CD4-positive, alpha-beta T cell treated with Interleukin-2 at 100 ng/mL for 4 hours (primary cell): Measurements from ENCODE around the gene FAM229A.
"Not testable (repeated sequence)": the region's sequence is repeated elsewhere in the genome, so short reads cannot be mapped to it uniquely, and the experiment has no call there.

ENCODE experiments used
- DNase-seq: peaks from one replicate; pipeline ENCODE4 v3.0.0-alpha.2; 2020; ENCODE audit warnings: low spot score

FAM229A gene

DNA sequence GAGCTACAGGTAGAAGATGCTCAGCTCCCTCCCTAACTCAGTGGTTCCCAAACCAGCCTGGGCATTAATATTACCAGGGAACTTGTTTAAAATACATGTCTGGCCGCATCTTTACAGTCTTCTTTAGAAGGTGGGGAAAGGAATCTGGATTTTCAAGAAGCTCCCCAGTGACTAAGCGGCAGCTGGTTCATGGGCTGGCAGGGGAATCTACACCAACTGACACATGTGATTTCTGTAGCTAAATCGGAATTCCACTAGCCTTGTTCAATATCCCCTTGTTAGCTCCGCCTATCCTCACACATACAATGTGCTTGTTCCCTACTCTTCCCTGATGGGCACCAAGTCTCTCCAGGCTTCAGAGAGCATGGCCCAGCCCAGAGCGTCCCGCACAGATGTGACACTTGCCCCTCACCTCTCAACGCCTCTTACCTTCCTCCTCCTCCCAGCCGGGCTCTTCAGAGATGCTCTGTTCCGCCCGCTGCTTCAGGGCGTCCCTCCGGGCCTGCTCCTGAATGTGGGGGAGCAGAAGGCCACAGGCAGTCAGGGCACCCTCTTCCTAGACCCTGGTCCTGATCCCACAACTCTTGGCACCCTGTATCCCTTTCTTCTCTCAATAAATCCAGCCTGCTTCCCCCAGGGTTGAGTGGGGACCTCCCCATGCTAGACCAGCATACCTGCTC, 15.4 kb upstream of the FAM229A start:
- no peak for DNase-seq

DNA sequence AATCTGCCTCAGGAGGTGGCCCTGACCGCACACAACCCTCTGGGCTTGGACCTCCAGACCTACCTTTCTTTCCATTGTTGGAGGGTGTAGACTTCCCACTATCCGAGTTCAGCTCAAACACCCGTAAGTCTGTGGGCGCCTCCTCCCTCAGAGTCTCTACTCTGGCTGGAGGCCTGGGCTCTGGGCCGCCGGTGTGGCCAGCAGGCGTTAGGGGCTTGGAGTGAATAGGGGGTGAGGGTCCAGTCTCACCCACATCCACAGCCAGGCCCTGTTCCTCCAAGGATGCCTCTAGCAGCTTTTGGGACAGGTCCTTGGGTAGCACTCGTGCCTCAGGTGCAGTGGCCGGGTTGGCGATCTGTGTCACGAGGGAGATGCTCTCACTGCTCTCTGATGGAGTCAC, 13.9 kb upstream of the FAM229A start:
- DNase-seq, result no peak

DNA sequence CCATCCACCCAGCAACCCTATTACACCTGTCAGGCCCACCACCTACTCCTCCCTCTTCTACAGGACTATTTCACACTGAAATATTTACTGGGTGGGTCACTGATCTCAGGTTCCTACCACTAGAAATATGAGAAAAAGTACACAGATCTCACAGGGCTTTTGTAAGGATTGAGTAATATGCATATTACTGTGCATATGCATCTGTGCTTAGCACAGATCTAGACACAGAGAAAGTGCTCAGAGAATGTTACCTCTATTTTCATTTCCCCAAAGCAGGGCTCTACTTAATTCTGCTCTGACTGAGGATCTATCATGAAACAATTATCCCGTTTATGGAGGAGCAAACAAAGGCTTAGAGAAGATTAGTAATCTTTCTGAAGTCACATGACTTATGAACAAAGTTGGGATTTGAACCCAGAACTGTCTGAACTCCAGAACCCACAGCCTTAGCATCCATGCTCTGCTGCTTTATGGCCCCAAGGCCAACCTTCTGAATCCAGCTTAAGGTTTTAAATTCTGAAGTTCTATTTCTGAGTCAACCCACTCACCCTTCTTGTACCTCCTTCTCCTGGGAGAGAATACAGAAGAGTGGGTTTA, 11.8 kb upstream of the FAM229A start:
- DNase-seq, result no peak

DNA sequence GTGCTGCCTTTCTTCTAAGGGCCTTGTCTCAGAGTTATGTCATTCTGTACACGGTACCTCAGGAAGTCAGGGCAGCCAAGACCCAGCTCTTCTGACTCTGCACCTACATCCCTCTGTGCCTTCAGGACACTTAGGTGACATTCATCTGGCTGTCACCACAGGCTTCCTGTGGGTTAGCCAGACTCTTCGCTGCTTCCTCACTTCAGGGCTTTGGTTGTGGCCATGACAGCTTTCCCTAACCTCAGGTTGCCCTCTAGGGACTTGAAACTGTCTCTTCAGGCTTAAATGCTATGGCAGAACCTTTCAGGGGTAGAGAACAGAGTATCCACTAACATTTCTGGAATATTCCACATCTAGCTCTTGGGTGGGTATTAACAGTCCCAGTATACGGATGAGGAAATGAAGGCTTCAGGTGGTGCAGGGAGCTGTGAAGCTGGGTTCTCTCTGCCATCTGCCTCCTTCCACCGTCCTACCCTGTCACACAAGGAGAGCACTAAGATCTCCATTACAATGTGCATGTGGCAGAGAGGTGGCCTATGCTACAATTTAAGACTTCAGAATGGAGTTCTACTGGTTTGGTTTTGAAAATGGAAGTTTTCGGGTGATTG, 10.0 kb upstream of the FAM229A start:
- DNase-seq, result peak; percentile 77

DNA sequence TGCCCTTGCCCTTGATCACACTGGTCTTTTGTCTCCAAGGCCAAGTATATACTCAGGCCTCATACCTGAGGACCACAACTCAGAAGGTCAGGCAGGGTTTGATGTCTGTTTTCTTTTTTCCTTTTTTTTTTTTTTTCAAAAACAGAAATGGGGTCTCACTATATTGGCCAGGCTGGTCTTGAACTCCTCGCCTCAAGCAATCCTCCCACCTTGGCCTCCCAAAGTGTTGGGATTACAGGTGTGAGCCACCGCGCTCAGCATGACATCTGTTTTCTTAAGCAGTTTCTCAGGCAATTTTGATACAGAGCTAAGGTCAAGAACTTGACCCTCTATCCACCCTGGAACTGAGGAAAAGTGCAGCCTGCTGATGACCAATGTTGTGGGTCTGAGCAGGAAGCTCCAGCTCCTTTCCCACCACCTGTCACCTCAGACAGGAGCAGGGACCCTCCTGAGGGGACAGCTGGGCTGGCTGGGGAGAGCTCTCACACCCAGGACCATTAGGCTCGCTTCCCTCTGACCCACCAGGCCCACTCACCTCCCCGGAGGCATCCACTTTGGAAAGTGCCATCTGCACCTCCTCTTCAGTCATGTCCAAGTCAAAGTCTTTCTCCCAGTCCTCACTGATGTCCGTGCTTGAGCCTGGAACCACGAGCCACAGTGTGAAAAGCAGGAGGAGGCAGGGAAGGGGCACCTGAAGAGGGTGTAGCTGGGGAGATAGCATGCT, 5.8 kb upstream of the FAM229A start:
- DNase-seq, result no peak

DNA sequence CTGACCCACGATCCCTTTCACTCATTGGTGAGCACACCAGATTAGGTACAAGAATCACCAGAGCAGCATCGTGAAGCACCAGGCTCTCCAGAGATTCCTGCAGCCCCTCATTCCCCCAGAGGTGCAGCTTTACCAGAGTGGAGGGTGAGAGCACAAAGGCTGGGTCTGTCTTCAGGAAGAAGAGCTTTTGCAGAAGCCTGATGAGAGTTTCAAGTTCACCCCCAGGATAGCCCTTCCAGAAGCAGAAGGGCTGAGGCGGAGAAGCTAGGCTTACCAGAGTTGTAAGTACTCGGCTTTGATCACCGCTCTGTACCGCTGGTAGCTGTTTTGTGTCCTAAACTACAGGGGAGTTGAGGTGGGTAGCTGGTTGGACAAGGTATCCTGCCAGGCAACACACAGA, 3.2 kb upstream of the FAM229A start:
- DNase-seq, result no peak

DNA sequence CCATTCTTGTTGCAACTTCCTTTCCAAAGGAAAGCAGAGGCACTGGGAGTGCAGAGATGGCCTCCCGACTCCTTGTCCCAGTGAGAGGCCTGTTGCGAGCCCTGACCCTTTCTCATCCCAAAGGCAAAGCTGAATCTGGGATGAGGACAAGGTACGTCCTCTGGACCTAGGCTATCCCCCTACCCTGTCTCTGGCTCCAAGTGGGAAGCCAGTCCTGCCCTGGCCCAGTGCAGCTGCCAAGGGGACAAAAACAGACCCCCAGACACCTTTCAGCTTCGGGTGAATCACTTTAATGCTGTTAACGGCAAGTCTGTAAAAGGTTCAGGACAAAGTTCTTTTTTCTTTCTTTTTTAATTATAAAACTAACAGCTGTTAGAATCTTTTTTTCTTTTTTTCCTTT, 2.6 kb upstream of the FAM229A start:
- DNase-seq, result no peak

DNA sequence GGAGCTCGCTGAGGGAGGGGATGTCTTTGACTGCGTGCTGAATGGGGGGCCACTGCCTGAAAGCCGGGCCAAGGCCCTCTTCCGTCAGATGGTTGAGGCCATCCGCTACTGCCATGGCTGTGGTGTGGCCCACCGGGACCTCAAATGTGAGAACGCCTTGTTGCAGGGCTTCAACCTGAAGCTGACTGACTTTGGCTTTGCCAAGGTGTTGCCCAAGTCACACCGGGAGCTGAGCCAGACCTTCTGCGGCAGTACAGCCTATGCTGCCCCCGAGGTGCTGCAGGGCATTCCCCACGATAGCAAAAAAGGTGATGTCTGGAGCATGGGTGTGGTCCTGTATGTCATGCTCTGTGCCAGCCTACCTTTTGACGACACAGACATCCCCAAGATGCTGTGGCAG, 1.4 kb upstream of the FAM229A start:
- DNase-seq, result no peak

DNA sequence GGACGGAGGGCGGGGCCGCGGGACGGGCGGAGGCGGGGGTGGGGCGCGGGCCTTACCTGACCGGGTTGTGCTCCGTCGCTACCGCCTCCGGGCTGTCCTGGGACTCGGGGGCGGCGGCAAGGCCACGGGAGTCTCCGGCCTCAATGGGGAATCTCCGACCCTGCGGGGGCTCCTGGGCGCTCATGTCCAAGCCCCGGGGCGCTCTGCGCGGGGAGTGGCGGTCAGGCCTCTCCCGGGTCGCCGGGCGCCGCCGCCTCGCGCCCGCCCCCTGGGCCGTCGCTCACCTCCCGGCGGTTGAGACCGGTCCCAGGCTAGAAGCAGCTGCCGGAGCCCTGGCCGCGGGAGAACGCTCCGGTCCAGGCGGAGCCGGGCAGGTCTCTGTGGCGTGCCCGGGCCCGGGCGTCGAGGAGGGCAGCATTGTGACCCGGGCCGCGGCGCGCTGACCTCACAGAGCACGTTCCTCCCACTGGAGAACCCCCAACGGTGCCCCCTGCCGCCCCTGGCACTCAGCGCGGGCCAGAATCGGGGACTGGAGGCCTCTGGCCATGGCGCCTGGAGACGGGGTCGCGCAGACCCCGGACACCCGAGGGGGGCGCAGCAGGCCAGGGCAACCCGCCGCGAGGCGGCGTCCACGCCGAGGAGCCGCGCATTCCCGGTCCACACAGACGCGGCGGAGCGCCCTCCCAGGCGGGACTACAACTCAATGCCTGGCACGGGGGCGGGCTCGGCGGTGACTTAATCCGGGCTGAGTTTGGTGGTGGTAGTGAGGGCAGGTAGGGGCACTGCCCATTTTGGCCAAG, 411 bp downstream of the FAM229A start:
- no peak for DNase-seq

DNA sequence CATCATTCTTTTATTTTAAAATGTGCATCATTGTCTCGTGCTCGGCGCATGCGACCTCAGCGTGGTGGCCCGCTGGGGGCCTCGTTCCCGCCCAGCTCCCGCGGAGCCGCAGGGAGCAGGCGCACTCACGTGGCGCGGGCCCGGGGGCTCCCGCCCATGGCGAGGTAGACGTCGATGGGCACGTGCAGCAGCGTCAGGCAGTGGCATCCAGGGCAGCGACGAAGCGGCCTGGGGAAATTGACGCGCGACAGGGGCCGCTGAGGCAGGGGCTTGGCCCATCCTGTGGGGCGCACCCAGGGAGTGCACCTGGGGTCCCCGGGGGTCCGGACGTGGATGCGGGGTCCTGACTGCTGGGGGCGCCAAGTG, 994 bp downstream of the FAM229A start:
- DNase-seq, result no peak

DNA sequence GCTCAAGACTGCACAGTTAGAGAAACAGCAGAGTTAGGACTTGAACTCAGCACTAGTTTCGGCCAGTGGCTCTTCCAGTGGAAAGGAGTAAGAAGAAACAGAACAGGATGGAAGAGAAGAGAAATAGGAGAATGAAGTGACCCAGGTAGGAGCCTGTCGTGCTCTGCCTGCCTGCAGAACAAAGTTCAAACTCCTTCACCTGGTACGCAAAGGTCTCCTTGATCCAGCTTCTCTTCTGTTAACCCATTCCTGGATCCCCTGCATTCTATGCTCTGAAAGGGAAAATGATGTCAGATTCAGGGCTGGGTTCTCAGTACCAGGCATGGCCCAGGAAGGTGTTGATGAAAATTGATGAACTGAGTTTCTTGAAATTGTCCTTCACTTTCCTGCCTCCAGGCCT, 3.9 kb downstream of the FAM229A start:
- no peak for DNase-seq

DNA sequence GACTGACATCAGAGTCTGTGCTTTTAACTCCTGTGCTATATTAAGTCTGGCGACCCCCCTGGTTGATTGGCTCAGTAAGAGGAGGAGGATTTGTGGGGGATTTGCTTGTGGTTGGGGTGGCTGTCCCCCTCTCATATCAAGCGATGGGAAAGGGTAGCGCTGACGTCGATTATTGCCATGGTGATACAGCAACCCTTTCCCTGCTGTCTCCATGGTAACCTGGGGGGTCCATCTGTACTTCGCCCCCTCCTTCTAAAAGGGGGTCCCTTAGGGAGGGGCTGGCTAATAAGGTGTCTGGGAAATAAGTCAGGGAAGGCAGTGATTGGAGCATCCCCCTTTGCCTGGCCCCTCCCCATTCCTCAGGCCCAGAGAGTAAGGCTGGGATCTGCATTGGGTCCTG, 4.7 kb downstream of the FAM229A start:
- DNase-seq, result no peak

DNA sequence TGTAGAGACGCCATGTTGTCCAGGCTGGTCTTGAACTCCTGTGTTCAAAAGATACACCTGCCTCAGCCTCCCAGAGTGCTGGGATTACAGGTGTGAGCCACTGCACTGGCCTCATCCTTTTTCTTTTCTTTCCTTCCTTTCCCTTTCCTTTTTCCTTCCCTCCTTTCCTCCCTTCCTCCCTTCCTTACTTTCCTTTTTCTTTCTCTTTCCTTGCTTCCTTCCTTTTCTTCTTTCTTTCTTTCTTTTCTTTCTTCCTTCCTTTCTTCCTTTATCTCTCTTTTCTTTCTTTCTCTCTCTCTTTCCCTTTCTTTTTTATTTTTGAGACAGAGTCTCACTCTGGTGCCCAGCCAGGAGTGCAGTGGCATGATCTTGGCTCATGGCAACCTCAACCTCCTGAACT, 5.8 kb downstream of the FAM229A start:
- no peak for DNase-seq

DNA sequence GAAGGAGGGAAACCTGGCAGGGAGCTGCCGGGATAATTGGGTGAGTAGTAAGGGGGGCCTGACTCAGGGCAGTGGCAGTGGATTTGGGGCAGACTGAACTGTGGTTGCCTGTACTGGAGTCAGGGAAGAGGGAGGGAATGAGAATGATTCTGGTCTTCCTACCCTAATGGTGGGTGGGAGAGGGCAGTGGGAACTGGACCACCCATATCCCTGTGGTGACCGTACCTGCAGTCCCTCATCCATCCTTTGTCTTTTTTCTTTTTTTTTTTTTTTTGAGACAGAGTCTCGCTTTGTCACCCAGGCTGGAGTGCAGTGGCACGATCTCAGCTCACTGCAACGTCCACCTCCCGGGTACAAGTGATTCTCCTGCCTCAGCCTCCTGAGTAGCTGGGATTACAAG, 6.5 kb downstream of the FAM229A start:
- DNase-seq, result not testable (repeated sequence)

DNA sequence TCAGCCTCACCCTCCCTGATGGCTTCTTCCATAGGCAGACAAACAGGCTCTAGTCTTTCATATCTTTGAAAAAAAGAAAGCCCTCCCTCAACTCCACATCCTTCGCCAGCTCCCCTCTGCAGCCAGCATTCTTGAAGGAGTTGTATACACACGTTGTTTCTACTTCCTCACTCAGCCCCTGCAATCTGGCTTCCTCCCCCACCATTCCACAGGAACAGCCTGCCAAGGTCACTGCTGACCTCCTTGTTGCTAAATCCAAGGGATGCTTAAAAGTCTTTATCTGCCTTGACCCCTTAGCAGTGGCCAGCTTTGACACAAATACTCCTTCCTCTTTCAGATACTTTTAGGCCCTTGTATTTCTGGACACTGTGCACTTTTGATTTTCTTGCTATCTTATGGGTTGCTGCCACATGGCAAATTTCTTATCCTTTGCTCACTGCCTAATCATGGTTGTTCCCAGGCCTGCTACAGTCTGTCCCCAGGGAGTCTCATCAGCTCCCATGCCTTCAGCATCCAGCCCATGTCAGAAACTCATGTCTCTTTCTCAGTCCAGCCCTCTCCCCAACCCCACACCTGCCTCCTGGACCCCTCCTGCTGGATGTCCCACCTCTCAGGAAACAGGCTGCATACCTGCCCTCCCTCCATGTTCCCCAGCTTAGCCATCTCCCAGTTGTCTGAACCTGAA, 8.3 kb downstream of the FAM229A start:
- no peak for DNase-seq

DNA sequence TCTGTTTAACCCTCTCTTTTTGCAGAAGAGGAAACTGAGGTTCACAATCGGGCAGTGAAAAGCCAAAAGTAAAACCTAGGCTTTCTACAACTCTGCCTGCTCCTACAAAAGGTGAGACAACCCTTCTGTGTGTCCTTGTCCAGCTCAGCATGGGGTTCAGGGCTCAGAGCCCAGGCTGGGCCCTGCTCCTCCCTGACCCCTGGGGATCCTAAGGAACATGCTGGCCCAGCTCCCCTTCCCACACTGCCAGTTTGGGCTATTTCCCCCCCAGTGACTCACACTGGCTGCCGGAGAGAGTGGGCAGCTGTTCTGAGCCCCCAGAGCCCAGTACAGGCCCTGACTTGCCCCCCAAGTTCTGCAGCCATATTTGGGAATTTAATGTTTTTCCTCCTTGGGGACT, 8.9 kb downstream of the FAM229A start:
- no peak for DNase-seq

DNA sequence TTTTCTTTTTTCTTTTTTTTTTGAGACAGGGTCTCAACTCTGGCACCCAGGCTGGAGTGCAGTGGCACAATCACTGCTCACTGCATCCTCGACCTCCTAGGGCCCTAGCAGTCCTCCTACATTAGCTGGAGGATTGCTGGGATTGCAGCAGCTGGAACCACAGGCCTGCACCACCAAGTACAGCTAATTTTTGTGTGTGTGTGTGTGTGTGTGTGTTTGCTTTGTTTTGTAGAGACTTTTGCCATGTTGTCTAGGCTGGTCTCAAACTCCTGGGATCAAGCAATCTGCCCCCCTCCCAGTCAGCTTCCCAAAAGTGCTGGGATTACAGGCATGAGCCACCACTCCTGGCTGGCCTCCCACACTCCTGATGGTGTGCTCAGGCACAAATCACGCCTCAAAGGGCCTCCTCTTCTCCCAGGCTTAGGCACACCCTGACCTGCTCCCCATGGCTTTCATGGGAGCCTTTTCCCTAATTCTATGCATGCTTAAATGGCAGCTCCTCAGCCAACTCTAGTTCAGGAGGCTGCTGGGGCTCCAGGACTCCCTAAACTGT, 9.4 kb downstream of the FAM229A start:
- DNase-seq, result no peak

DNA sequence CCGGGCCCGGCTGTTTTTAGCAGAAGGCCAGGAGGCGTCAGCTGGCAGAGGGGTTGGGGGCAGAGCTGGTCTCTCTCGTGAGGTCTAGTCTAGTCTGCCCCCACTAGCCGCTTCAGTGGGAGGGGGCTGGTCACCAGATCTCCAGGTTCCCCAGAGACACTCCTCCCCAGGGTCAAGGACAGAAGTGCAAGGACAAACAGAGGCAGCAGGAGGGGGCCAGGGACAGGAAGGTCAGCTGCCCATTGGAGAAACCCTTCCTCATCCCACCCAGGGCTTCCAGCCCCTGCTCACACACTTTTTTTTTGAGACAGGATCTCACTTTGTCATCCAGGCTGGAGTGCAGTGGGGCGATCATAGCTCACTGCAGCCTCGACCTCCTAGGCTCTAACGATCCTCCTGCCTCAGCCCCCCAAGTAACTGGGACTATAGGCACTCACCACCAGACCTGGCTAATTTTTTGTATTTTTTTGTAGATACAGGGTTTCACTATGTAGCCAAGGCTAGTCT, 10.0 kb downstream of the FAM229A start:
- DNase-seq, result no peak

DNA sequence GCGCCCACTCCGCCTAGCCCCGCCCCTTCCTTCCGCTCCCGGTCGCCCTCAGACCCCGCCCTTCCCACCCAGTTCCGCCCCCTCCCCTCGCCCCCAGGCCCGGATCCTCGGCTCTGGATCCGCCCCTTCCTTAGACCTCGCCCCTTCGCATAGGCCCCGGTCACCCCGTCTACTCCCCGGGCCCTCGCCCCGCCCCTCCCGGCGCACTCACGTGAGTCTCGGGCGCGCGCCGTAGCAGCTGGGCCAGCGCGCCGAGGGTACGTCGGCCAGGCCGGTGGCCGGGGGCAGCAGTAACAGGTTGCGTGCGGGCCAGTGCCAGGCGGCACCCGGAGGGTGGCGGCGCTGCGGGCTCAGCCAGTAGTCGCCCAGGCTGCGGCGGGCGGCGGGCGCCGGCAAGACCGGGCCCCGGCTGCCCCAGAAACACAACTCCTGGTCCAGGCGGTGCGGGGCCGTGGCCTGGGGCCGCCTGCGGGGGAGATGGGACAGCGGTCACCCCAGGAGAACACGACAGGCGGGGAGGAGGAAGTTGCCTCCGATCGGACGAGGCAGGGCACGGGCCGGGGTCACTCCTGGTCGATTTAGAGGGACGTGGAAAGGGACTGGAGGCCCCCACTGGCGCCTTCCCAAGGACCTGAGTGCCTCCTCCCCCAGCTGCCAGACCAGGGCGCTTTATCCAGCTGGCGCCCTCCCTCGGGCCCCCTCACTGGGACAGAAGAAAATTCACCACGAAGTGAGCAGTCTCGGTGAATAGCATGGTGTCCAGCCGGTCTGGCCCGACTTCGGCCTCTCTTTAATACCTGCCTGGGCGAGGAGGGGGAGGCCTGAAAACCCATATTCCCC, 10.7 kb downstream of the FAM229A start:
- DNase-seq, result peak; percentile 91

DNA sequence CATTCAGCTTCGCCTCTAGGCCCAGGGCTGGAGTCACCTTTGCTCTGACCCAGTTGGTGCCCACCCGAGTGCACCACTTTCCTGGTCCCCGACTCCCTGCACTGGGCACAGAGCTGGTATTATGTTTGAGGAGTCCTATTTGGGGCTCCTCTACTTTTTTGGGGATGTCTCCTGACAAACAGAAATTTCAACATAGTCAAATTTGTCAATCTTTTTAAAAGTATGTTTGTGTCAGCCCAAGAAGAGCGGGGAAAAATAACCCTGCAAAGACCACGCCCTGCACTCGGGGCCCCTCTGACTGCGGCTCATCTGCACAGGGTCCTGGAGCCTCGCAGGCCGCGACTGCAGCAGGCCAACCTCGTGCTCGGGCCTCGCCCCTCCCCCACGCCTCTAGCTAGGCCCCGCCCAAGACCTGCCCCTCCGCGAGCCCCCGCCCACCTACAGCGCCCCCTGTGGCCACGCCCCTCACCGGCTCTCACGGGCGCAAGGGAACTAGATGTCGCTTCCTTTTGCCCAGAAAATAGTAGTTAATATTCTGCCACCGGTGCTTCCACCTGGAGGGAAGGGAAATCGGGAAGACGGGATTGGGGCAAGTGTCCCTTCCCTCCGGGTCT, 11.4 kb downstream of the FAM229A start:
- DNase-seq, result peak; percentile 73
